ENCODE measurements around the gene TBCD.
"Not testable (repeated sequence)": the region's sequence is repeated elsewhere in the genome, so short reads cannot be mapped to it uniquely, and the experiment has no call there.

Gene TBCD

DNA sequence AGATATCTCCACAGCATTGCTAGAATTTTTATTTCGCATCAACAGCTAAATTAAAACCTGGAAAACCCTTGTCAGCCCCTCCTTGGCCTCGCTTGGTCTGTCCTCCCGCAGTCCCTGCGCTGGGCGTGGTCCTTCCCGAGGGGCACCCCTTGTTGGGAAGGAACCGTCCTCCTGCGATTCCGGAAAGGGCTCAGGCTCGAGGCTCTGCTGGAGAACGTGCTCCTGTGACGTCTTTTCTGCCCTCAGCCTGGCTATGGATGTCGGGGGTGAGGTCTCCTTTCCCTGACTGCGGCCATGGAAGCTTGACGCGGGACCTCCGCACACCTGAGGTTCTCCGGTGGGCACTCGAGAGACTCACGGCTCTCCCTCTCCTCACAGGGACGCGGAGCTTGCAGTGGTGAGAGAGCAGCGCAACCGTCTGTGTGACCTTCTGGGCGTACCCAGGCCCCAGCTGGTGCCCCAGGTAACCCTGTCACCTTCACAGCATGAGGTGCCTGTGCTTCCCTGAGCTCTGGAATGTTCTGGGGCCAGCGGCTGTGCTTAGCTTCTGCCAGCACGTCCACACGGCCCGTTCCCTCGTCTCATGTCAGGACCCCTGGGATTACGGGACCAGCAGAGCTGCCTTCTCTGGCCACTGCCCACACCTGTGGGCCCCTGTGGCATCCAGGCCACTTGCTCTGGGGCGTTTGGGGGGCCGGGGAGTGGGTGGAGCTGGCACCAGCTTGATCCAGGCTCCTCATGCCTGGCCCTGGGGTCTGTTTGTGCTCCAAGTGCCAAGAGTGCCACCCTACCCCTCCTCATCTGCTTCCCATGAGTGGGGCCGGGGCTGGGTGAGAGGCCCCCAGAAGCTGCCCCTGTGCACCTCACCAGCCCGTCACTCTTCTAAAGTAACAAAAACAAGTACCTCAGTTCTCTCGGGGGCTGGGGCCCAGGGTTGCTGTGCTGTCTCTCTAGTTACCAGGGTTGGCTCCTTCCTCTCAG, 189.4 kb downstream of the TBCD start:
- DNase-seq: no peak

DNA sequence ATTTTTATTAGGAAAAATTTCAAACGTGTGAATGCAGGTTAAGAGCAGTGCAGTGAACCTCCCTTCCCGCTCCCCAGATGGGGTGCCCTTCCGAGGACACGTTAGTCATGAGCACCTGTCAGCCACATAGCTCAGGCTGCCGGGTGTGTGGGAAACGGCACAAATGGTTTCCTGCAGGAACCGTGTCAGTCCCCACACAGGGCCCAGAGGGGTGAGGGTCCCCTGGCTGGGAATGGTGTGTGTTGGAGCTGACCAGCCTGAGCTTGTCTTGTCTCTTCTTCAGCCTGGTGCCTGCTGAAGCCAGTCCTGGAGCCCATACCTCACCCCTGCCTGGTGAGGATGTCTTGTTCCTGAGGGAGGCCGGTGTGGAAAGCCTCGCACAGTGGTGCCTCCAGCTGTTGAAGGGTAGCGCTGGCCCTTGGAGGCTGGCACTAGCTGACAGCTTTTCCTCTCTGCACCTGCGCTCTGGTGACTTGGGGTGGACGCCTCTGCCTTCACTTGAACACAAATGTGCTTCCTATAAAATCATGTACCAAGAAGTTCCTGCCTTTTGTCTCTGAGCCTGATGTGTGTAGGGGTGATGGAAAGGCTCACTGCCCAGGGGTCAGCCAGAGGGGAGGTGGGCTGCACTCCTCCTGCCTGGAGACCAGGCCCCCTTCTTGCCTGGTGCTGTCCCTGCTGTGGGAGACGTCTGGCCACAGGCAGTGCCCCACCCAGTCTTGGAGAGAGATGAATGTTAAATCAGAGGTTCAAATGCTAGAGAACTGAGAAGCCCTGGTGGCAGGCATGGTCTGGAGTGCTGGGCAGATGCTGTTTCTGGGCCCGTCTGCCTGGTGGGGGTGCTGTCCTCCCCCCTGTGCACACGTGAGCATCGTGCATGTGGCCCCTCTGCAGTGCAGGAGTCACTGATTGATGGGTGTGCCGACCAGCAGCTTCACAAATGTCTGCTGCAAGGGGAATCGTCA, 190.6 kb downstream of the TBCD start:
- no peak for DNase-seq

DNA sequence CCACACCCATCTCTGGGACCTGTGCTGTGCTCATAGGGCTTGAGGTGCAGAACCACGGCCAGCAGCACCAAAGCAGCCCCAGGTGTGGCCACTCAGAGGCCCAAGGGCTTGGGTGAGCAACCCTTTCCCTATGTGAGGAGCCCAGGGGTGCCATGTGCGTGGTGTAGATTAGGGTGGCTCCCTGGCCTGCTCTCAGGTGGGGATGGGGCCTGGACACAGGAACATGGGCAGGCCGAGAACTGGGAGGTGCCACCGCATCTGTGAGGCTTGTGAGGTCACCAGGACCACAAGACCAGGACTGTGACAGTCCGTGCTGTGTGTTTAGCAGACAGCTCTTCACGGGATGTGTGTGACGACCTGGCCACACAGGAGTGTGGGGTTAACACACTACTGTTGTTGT, 191.5 kb downstream of the TBCD start:
- no peak for DNase-seq

DNA sequence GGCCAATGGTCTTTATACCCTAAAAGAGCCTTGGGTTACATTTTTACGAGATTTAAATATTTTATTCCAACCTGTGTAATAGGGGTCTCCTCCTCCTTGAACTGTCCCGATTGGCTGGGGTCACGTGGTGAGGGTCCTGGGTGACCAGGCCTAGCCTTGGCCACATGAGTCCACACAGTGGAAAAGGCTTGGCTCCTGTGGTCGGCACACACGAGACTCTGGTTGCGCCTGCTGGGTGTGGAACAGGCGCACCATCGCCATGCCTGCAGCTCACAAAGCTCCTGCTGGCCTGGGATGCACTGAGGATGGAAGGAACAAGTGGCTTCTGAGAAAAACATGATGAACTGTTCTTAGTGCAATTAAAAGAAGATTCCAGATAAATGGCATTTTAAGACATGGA, 191.9 kb downstream of the TBCD start:
- DNase-seq: no peak

DNA sequence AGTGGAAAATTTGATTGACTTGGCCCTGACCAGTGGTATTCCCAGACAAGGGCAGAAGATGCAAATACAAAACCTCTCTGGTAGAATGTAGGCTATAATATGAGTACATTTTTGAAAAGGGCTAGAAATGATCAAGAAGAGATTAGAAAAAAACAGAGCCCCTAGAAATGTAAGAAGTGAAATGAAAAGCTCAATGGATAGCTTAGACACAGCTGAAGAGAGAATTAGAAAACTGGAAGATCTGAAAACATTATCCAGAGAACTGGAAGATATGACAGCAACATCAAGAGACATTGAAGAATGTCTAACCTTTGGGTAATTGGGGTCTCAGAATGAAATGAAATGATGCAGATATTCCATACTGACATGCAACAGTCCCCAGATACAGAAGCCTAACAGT, 193.1 kb downstream of the TBCD start:
- DNase-seq: no peak

DNA sequence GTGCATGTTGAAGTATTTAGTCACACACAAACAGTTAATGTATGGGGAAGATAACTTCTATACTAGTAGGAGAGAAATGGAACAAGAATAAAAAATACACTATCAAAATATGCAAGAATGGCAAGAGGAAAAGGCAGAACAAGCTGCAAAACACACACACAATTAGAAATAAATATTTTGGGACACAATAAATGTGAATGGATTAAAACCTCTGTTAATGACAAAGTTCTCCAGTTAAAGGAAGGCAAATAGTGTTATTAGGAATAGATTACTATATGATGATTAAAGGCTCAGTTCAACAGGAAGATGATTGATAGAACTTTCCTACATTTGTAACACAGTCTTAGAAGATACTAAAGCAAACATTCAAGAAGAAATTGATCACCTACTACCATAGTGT, 194.2 kb downstream of the TBCD start:
- DNase-seq: no peak

DNA sequence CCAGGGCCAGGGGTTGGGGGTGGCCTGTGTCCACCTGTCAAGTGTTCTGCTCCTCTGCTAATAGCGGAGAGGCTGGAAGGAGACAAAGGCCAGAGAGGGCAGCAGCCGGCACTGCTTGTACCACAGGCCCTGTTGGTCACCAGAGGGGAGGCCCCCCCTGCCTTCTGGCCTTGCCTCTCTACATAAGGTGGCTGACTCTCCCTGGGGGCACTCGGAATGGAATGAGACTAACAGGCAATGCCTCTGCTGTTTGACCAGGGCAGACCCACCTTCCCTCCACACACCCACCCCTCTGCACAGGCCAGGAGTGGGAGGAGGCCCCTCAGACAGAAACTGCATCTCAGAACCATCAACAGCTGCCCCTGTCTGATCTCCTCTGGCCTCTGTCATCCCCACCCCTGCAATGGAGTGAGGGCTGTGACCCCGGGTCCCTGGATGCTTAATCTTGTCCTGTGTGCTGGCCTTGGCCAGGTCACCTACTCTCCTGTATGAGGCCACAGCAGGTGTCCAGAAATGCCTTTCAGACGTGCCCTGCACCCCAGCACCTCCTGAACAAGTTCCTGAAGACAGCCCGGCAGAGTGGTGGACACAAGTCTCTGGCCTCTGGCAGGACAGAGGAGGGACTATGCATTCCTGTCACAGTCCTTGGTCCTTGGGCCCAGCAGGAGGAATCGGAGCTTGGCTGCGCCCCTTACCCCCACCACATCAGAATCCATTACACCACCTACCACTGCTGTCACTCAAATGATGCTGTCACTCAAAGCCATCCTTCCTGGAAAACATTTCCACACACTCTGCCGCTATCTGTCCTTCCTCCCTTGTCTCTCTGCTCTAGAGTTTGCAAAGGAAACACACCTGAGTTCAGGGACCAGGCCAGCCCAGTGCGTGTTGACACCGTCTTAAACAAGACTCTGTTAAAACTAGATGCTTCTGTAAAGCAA, 195.5 kb downstream of the TBCD start:
- DNase-seq: no peak

DNA sequence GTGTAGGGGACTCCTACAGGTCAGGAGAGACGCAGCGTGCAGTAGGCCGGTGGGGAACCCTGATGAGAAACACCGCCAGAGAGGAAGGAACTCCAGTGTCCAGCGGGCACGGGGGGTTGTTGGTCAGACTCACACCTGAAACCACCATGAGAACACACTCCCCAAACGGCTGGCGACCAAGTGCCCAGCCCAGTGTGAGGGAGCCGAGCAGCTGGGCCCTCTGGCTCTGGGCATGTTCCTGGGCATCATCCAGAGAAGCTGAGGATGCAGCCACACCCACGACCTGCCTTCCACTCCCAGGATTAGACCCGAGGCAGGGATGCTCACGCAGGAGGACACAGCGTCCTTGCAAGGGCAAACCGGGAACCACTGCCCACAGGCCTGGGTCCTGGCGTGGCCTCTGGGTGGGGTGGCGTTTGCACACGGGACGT, 196.2 kb downstream of the TBCD start:
- DNase-seq: no peak

DNA sequence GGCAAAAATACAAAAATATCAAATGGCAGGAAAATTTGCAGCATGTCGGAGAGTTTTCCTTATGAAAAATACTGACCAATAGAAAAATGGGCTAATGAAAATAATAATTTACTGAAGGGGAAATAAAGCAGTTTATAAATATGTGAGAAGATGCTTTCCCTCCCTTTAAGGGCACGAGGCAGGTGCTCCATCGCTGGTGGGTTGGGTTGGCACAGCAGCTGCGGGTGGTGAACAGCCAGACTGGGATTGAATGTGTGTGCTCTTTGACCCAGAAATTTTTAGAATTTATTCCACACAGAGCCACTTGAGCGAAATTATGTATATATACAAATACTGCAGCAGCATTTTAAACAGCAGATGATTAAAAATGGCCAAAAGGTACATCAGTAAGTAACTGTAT, 197.1 kb downstream of the TBCD start:
- DNase-seq: no peak

DNA sequence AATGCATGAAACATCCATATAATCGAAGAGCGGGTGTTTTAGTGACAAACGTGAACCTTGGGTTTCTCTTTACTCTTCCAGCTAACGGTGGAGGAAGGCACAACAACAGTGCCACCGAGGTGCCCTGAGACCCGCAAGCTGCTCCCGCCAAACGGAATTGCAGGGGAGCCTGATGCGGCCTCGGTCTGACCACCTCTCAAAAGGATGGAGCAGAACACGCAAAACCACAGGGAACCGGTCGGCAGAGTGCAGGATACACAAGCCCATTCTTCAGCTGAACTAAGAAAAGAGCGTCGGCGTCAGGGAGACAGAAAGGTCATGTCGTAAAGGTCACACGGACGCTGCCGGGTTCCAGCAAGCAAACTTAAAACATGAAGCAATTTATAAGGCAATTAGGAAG, 197.5 kb downstream of the TBCD start:
- no peak for DNase-seq

DNA sequence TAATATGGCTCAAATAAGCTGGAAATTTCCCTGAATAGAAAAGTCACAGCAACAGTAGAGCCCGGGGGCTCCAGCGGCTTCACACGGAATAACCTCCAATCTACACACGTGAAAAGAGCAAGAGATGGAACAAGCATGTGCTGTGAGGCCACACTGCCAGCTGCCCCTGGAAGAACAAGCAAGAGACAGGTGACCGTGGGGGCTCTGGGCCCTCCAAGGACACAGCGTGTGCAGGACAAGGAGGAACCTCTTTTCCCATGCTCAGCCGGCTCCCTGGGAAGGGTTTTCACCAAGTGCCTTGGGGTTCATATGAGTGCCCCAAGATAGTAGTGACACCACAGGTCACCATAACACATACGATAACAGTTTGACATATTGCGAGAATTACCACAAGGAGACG, 198.1 kb downstream of the TBCD start:
- no peak for DNase-seq

DNA sequence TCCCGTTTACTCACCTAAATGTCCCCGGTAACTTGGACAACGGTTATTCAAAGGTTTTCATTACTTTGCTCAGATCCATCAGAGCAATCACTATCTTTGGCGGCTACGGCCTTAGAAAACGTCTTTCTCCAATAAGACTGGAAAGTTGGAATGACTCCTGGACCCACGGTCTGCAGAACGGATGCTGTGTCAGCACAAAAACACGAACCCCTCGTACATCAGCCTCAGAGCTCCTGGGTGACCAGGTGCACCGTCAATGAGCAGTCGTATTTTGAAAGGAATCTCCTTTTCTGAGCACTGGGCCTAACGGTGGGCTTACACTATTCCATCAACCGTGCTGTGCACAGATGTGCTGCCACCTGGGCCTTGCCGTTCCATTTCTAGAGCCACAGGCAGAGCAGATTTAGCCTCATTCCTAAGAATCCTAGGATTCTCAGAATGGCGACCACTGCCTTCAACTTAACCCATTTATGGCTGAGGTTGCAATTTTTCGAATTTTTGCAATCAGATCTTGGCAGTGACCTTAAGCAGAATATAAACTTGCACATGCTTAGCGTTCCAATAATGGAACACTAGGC, 198.7 kb downstream of the TBCD start:
- DNase-seq: no peak

DNA sequence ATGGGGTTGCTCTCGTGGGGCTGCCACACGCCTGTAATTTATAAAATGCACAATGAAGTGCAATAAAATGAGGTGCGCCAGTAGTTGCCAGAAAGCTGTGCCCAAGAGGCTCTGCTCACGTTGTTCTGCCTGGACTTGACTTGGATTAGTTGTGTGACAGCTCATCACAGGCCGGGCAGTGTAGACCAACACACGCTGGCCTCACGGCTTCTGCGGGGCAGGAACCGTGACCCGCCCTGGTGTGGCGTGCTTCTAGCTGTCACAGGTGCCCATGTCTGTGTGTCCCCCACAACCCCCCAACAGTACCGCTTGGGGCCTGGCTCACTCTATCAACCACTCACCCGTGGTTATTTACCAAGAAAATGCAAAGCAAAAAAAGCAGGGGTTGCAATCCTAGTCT, 200.2 kb downstream of the TBCD start:
- no peak for DNase-seq

DNA sequence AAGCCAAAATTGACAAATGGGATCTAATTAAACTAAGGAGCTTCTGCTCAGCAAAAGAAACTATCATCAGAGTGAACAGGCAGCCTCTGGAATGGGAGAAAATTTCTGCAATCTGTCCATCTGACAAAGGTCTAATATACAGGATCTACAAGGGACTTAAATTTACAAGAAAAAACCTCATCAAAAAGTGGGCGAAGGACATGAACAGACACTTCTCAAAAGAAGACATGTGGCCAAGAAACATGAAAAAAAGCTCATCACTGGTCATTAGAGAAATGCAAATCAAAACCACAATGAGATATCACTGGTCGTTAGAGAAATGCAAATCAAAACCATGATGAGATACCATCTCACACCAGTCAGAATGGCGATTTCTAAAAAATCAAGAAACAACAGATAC, 203.2 kb downstream of the TBCD start:
- DNase-seq: not testable (repeated sequence)

DNA sequence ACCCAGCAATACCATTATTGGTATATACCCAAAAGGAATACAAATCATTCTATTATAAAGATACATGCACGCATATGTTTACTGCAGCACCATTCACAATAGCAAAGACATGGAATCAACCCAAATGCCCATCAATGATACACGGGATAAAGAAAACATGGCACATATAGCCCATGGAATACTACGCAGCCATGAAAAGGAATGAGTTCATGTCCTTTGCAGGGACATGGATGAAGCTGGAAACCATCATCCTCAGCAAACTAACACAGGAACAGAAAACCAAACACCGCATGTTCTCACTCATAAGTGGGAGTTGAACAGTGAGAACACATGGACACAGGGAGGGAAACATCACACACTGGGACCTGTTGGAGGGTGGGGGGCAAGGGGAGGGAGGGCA, 203.8 kb downstream of the TBCD start:
- not testable (repeated sequence) for DNase-seq

DNA sequence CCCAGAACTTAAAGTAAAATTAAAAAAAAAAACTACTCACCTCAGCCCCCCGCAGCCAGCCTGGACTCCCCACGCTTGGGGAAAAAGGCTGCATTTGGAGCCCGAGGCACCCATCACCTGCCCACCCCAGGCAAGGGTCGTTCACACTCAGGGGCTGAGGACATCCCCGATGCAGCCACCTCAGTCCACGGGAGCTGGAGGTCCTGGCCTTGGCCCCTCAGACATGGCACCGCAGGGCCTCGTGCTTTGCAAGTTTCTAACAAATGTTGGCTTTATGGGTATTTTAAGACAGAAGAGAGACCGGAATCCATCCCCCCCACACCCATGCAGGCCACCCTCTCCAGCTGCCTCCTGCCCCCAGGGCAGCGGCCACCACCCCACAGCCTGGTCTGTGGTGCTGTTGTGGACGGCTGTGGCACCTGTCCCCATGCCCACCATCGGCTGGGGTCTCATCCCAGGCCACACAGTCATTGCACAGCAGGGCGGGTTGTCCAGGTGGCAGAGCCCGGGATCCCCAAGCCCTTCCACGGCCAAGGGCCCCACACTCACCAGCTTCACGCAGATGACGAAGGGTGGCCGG, 204.4 kb downstream of the TBCD start:
- no peak for DNase-seq

DNA sequence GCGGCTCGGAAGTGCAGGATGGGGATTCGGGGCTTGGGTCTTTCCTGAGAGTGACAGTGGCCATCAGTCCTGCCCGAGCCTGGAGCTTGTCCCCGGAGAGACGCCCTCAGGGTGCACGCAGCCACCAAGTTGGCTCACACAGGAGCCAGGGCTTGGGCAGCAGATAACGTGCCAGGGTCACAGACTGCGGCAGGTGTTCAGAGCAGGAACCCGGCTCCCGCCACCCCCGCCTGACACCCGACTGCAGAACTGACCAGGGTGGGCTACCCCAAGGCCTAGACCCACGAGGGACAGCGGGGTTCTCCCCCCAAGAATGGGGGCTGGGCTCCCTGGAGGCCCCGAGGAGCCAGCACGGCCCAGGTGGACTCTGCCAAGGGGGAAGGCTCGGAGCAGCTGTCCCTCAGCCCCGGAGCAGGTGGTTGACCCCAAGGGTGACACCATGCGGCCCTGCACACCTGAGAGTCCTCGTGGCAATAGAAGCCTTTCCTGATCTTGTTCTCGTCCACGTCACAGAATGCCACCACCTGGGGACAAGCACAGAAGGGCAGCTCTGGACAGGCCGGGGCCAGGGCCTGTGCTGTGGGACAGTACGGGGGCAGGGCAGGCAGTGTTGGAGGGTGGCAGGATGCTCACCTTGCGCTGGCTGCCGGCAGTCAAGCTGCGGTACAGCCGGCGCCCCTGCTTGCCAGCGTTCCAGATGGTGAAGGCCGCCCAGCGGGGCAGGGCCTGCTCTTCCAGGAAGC, 205.0 kb downstream of the TBCD start:
- no peak for DNase-seq

DNA sequence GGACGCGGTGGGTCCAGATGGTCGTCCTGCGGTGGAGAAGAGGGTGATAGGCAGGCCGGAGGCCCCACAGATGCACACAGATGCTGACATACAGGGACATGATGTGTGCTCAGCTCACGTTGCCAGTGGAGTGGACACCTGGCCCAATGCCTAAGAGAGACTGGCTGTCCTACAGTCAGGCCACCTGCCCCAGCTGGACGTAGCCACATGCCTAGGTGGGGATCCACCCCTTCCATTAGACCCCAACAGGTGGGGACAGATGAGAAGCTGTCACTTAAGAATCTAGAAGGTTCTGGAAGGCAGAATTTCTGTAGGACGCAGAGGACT, 205.6 kb downstream of the TBCD start:
- DNase-seq: no peak

DNA sequence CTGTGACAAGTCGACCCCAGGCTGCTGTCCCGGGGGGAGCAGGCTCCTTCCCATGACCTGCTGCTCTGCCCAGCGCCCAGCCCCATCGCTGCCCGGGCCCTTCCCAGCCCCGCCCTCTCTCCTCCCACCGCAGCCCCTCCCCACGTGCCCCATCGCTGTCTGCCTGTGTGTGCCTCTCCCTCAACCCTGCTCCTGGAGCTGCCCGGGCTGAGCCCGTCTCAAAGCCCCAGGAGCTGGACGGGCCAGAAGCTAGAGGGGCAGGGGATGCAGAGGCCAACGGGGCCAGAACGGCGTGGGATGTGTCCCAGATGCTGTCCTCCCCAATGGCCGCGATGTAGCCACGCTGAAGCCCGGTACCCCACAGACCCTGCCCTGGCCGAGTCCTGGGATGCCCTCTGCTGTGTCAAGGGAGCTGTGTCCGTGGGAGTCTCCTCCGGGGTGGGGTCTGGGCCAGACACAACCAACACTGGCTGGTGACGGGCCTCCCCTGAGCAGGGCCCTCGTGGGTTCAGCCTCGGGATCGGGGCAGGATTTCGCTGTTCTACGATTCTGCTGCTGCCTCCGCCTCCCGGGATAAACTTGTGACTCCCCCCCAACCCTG, 206.2 kb downstream of the TBCD start:
- no peak for DNase-seq

DNA sequence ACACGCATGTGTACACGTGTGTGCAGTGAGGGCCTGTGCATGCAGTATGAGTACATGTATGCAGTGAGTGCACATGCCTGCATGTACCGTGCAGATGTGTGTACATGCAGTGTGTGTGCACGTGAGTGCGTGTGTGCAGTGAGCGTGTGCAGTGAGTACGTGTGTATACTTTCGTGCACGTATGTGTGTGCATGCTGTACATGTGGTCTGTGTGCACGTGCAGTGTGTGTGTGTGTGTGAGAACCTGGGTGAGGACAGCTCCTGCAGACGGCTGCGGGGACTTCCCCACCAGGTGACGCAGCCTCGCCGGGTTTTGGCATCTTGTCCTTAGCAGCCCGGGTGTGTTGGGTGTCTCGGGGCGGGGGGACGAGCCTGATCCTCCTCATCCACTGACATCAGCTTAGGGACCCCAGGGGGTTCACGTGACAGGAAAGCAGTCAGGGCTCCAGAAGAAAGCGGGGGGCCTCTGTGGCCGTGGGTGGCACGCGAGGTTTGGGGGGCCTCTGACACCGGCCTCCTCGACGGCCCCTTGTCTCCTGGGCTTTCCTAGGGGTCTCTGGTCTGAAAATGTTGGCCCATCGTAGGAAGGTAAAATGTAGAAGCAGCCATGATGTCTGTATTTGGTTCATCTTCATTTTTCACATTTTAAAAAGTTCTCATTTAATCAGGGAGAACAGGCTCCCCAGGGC, 207.5 kb downstream of the TBCD start:
- DNase-seq: no peak

Data from NCI-H1930 (cell line).